Vagina (tissue), 2 donors: Measurements from ENCODE around the gene RWDD2A.

Experiments used
- POLR2AphosphoS5 ChIP-seq, 2 donors: sonication (generic); formaldehyde crosslinking; IDR thresholded peaks; one replicate each; pipeline ENCODE4 v1.9.0; 2017; ENCODE audit warnings: antibody characterized with exemption in 2 of 2, mild to moderate bottlenecking in 2 of 2, low read depth in 1 of 2; ENCODE audit not compliant: insufficient read depth in 1 of 2
- TF ChIP-seq, protein P1 (sequence below), 3 experiments: fragments of 450-650 bp in 2 of 3; fragments of 200-600 bp in 1 of 3; sonication (generic) in 1 of 3; IDR thresholded peaks; one replicate each; pipeline ENCODE4 v1.5.1; 2017 to 2019; ENCODE audit warnings: antibody characterized with exemption in 3 of 3, mild to moderate bottlenecking in 2 of 3, moderate library complexity in 2 of 3

DNA sequence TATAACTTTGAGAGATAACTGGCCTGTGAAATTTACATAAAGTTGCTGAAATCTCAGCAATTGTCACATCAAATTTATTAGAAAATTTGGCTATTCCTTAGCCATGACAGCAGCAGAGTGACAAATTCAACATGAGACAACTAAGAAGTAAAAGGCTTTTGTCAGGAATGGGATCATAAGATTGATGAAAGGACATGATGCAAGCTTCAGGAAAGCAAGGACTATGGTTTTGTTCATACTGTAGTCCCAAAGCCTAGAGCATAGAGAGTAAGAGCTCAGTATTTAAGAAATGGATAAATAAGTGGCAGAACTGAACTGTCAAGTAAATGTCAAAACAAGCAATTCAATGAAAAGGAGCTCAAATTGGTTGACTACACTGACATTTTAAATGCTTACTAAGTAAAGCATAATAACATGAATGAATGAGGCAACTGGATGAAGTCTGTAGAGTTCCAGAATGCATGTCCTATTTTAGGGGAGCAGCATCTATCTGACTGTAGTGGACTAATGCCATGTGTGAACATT lies 12.7 kb upstream of the RWDD2A start:
- TF ChIP-seq, protein P1, sequence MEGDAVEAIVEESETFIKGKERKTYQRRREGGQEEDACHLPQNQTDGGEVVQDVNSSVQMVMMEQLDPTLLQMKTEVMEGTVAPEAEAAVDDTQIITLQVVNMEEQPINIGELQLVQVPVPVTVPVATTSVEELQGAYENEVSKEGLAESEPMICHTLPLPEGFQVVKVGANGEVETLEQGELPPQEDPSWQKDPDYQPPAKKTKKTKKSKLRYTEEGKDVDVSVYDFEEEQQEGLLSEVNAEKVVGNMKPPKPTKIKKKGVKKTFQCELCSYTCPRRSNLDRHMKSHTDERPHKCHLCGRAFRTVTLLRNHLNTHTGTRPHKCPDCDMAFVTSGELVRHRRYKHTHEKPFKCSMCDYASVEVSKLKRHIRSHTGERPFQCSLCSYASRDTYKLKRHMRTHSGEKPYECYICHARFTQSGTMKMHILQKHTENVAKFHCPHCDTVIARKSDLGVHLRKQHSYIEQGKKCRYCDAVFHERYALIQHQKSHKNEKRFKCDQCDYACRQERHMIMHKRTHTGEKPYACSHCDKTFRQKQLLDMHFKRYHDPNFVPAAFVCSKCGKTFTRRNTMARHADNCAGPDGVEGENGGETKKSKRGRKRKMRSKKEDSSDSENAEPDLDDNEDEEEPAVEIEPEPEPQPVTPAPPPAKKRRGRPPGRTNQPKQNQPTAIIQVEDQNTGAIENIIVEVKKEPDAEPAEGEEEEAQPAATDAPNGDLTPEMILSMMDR (IDR thresholded peaks at IDR 0.05) = no peak
- no peak for TF ChIP-seq POLR2AphosphoS5 (IDR thresholded peaks at IDR 0.05; ENCODE audit: insufficient read depth in 1 of 2, low read depth in 1 of 2)
